Endometrial microvascular endothelial cells (primary cell): ENCODE measurements around the gene MUC5AC. TPM values are rescaled to one million over a fixed set of nuclear protein-coding genes. Genes with fewer than 3 reads are reported as not detected.

Source experiments
- in situ Hi-C: cut with HindIII; loops from 2 replicates; pipeline ENCODE4 v1.10.0; 2017; ENCODE audit warnings: low sequenced_read_pairs, low pct_unique_long_range_greater_than_20kb; ENCODE audit errors: inconsistent ontology term
- total RNA-seq: library from RNA; depleted of rRNA; stranded (reverse); fragments of >200 nt; gene quantifications from one replicate; pipeline ENCODE4 v1.2.3, GENCODE V29; 2015; ENCODE audit errors: inconsistent ontology term

Gene MUC5AC
- total RNA-seq, 1 donor from 2014 or later, result not detected

GRCh38 chr11:1226986-1227550 is 69.3 kb downstream of the MUC5AC start:
- in situ Hi-C loops, result no loop called here

GRCh38 chr11:1227551-1228100 is 69.9 kb downstream of the MUC5AC start:
- in situ Hi-C loops, result no loop called here

- in situ Hi-C loops, result no loop called here
These were observed 70.5 kb downstream of the MUC5AC start for GRCh38 chr11:1228101-1228821.

- in situ Hi-C loops, result no loop called here
These were observed 71.2 kb downstream of the MUC5AC start for GRCh38 chr11:1228921-1229451.

- in situ Hi-C loops, result no loop called here
These were observed 71.8 kb downstream of the MUC5AC start for GRCh38 chr11:1229471-1230120.

- in situ Hi-C loops, result no loop called here
These were observed 72.3 kb downstream of the MUC5AC start for GRCh38 chr11:1230121-1230455.

- in situ Hi-C loops, result no loop called here
These were observed 73.0 kb downstream of the MUC5AC start for GRCh38 chr11:1230456-1231395.

GRCh38 chr11:1231396-1232020 is 73.8 kb downstream of the MUC5AC start:
- in situ Hi-C loops, result no loop called here

GRCh38 chr11:1232021-1232882 is 74.5 kb downstream of the MUC5AC start:
- in situ Hi-C loops, result no loop called here

- in situ Hi-C loops, result no loop called here
These were observed 75.1 kb downstream of the MUC5AC start for GRCh38 chr11:1232883-1233321.

GRCh38 chr11:1233351-1234053 is 75.7 kb downstream of the MUC5AC start:
- in situ Hi-C loops, result no loop called here

- in situ Hi-C loops, result no loop called here
These were observed 76.4 kb downstream of the MUC5AC start for GRCh38 chr11:1234054-1234720.

GRCh38 chr11:1234771-1235305 is 77.1 kb downstream of the MUC5AC start:
- in situ Hi-C loops, result no loop called here

GRCh38 chr11:1235306-1235900 is 77.7 kb downstream of the MUC5AC start:
- in situ Hi-C loops, result no loop called here

GRCh38 chr11:1235901-1236315 is 78.2 kb downstream of the MUC5AC start:
- in situ Hi-C loops, result no loop called here
